ENCODE measurements around the gene DOCK1. TPM values are rescaled to one million over a fixed set of nuclear protein-coding genes. Genes with fewer than 3 reads are reported as not detected.

The DOCK1 gene
- total and polyA plus RNA-seq, 3 donors from 2014 or later = 19.0 to 46.2 (median 32.0) TPM

DNA sequence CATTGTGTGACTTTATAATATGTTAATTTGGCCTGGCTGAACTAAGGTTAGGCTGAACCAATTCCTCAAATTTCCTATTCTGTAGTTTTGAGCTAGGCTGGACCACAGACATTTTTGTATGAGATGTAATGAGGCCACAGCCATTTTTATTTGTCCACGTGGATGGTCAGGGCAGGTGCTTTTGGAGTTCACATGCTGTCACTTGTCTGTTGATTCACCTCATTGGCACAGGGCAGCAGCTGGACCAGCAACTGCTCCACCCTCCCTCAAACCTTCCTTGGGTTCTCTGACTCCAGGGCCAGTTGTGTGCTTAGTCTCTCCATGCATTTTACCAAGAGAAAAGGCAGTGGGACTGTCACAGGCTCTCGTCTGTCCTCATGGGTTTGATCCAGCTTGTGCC lies 567.7 kb downstream of the DOCK1 start:
- no peak for DNase-seq
- WGBS, 2 donors = 72 to 83% methylated on average over 2 of the region's 2 CpGs
- H3K4me3 ChIP-seq = no peak overlapping the region
- TF ChIP-seq, protein P1, sequence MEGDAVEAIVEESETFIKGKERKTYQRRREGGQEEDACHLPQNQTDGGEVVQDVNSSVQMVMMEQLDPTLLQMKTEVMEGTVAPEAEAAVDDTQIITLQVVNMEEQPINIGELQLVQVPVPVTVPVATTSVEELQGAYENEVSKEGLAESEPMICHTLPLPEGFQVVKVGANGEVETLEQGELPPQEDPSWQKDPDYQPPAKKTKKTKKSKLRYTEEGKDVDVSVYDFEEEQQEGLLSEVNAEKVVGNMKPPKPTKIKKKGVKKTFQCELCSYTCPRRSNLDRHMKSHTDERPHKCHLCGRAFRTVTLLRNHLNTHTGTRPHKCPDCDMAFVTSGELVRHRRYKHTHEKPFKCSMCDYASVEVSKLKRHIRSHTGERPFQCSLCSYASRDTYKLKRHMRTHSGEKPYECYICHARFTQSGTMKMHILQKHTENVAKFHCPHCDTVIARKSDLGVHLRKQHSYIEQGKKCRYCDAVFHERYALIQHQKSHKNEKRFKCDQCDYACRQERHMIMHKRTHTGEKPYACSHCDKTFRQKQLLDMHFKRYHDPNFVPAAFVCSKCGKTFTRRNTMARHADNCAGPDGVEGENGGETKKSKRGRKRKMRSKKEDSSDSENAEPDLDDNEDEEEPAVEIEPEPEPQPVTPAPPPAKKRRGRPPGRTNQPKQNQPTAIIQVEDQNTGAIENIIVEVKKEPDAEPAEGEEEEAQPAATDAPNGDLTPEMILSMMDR (IDR thresholded peaks at IDR 0.05) = no peak
- no peak for TF ChIP-seq POLR2A (IDR thresholded peaks at IDR 0.05)
- no peaks in the 10 kb centered on the region for H3K36me3 ChIP-seq (ENCODE audit: low read depth, missing control alignments)
- no peak overlapping the region for H3K27ac ChIP-seq
- intact Hi-C loops (cut with DNase I; ENCODE audit: low total_unique reads) = no loop called here
- H3K4me1 ChIP-seq = no peaks in the 10 kb centered on the region
- H3K27me3 ChIP-seq = no peaks in the 10 kb centered on the region
- H3K9me3 ChIP-seq = no peaks in the 10 kb centered on the region

DNA sequence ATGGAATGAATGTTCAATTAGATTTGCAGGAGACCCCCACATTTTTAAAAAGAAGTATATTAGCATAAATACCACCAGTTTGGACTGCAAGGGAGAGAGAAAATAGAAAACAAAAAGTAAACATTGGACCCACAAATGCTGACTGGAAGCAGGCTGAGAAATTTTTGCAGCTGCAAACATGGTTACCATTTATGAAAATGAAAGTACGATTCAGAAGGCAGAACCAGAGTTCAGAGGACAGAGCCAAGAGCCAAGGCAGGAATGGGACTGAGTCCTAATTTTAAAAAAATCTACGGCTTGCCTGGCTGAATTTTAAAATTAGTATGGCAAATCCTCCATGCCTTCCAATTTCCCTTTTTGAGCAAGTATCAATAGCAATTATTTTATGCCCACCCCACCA lies 569.3 kb downstream of the DOCK1 start:
- Histone ChIP-seq H3K27me3 (no peaks in the 10 kb centered on the region), H3K9me3 (no peaks in the 10 kb centered on the region), H3K27ac (no peak overlapping the region), H3K36me3 (ENCODE audit: low read depth, missing control alignments) (no peaks in the 10 kb centered on the region), H3K4me1 (no peaks in the 10 kb centered on the region), H3K4me3 (no peak overlapping the region)
- DNase-seq = no peak
- intact Hi-C loops (cut with DNase I; ENCODE audit: low total_unique reads) = no loop called here
- TF ChIP-seq, protein P1 (IDR thresholded peaks at IDR 0.05) = no peak
- no peak for TF ChIP-seq POLR2A (IDR thresholded peaks at IDR 0.05)
- 28 to 30% methylated on average over 2 of the region's 2 CpGs for WGBS, 2 donors

DNA sequence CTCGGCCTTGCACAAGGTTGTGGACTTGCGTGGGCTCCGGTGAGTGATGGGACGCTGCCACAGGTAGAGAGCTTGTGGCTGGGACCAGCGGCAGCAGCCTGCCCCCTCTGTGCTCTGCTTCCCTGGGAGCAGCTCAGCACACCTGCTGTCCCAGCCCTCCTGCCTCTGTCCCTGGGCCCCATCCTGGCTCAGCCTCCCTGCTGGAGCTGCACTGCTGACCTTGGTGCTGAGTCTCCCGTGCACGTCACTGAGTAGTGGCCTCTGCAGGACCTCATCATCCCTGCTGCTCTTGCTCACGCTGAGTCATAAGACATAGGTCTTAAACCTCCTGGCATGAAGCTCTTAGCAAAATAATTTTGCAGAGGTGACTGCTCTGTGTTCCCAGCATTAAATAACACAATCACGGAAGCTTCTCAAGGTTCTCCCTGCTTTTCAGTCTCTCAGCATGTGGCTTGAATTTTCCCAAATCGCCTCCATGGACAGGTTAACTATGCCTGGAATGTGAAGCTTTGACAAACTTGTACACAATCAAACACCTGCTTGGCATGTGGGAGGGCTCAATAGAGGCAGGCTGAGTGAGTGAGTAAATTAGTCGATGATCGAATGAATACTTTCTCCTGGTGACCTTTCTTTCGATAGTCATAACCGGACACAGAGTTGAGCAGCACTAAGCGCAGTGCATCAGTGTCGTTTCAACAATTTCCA lies 580.1 kb downstream of the DOCK1 start:
- Histone ChIP-seq H3K27ac (no peak overlapping the region), H3K27me3 (no peaks in the 10 kb centered on the region), H3K4me1 (no peaks in the 10 kb centered on the region), H3K4me3 (no peak overlapping the region), H3K36me3 (ENCODE audit: low read depth, missing control alignments) (no peaks in the 10 kb centered on the region), H3K9me3 (no peaks in the 10 kb centered on the region)
- WGBS, 2 donors = 69 to 80% methylated on average over 16 of the region's 16 CpGs
- no peak for TF ChIP-seq POLR2A (IDR thresholded peaks at IDR 0.05)
- TF ChIP-seq, protein P1 (IDR thresholded peaks at IDR 0.05) = no peak
- DNase-seq = no peak
- intact Hi-C loops (cut with DNase I; ENCODE audit: low total_unique reads) = no loop called here

DNA sequence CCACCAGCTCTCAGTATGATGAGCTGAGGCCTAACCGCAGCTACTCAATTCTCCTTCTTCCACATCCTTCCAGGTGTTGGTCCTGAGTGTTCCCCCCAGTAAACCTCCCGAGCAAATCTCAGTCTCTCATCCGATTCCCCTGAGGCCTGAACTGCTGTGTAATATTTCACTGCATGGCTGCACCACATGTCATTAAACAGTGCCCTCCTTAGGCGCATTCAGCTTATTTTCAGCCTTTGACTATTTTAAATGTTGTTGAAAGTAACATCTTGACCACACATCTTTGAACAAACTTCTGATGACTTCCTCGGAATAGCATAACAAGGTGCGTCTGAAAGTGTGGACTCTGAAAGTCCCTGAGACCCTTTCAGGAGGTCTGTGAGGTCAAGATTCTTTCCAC lies 581.1 kb downstream of the DOCK1 start:
- TF ChIP-seq, protein P1 (IDR thresholded peaks at IDR 0.05) = no peak
- no peak for TF ChIP-seq POLR2A (IDR thresholded peaks at IDR 0.05)

More for the DNA sequence above, 581.1 kb downstream of the DOCK1 start:
- Histone ChIP-seq H3K27ac (no peak overlapping the region), H3K4me3 (no peak overlapping the region), H3K4me1 (no peaks in the 10 kb centered on the region), H3K9me3 (no peaks in the 10 kb centered on the region), H3K27me3 (no peaks in the 10 kb centered on the region), H3K36me3 (ENCODE audit: low read depth, missing control alignments) (no peaks in the 10 kb centered on the region)
- WGBS, 2 donors = 91 to 92% methylated on average over 6 of the region's 6 CpGs
- intact Hi-C loops (cut with DNase I; ENCODE audit: low total_unique reads) = no loop called here
- DNase-seq = no peak
